Cardiac fibroblast (primary cell): Measurements from ENCODE around the gene ONECUT1.

Experiments
- DNase-seq, 2 donors: peaks; one replicate each; pipeline versions ENCODE4 v3.0.0 to v3.0.0-alpha.2; 2010; ENCODE audit warnings: low read depth in 2 of 2
- H3K4me3 ChIP-seq, 2 donors: replicated peaks in 1 of 2; 1 replicate in 1 of 2; 2 replicates in 1 of 2; pipeline ENCODE4 v1.5.1; 2011; ENCODE audit warnings: low read depth in 2 of 2, low read length in 2 of 2, mild to moderate bottlenecking in 2 of 2, moderate library complexity in 1 of 2
- CTCF ChIP-seq: IDR thresholded peaks from one replicate; pipeline ENCODE4 v1.5.1; 2011; ENCODE audit warnings: low read depth, mild to moderate bottlenecking, low read length, inconsistent platforms

ONECUT1 gene

GRCh38 chr15:52772766-52773165, 17.4 kb downstream of the ONECUT1 start:
- no peak overlapping the region for H3K4me3 ChIP-seq
- no peak for TF ChIP-seq CTCF
- no peak for DNase-seq

GRCh38 chr15:52765785-52766184, 24.4 kb downstream of the ONECUT1 start:
- H3K4me3 ChIP-seq, result no peak overlapping the region
- DNase-seq, result peak; percentile 5 to 32
- peak; percentile 40 for TF ChIP-seq CTCF

GRCh38 chr15:52764731-52765130, 25.4 kb downstream of the ONECUT1 start:
- no peak for DNase-seq
- H3K4me3 ChIP-seq, result no peak overlapping the region
- no peak for TF ChIP-seq CTCF

GRCh38 chr15:52762621-52763020, 27.5 kb downstream of the ONECUT1 start:
- H3K4me3 ChIP-seq, result no peak overlapping the region
- no peak for DNase-seq
- TF ChIP-seq CTCF, result no peak

- TF ChIP-seq CTCF, result no peak
- DNase-seq, result no peak
- H3K4me3 ChIP-seq, result no peak overlapping the region
These were observed 29.6 kb downstream of the ONECUT1 start for GRCh38 chr15:52760562-52760961.

GRCh38 chr15:52759969-52760368, 30.2 kb downstream of the ONECUT1 start:
- H3K4me3 ChIP-seq, result no peak overlapping the region
- TF ChIP-seq CTCF, result no peak
- DNase-seq, result no peak

- no peak overlapping the region for H3K4me3 ChIP-seq
- DNase-seq, result no peak
- TF ChIP-seq CTCF, result no peak
These were observed 32.6 kb downstream of the ONECUT1 start for GRCh38 chr15:52757496-52757895.
